Cardiac muscle cell (in vitro differentiated cells and primary cell): Measurements from ENCODE around the gene LAIR1. TPM values are rescaled to one million over a fixed set of nuclear protein-coding genes. Genes with fewer than 3 reads are reported as not detected.

ENCODE experiments used
- DNase-seq, 2 donors: peaks; one replicate each; pipeline versions ENCODE4 v3.0.0 to v3.0.0-alpha.2; 2010 to 2017; ENCODE audit warnings: low read depth in 1 of 2, low spot score in 1 of 2
- H3K27ac ChIP-seq: fragments of 200-600 bp; sonication (generic); 2 replicates; pipeline ENCODE4 v1.5.1; 2016
- H3K27me3 ChIP-seq: fragments of 200-600 bp; sonication (generic); 2 replicates; pipeline ENCODE4 v1.6.0; 2016; ENCODE audit warnings: control low read depth
- H3K36me3 ChIP-seq: fragments of 200-600 bp; sonication (generic); 2 replicates; pipeline ENCODE4 v1.5.1; 2016; ENCODE audit warnings: control low read depth
- H3K4me1 ChIP-seq: fragments of 200-600 bp; sonication (generic); 2 replicates; pipeline ENCODE4 v1.8.1; 2017; ENCODE audit warnings: low read depth, mild to moderate bottlenecking, mixed run types
- H3K4me3 ChIP-seq: fragments of 200-600 bp; sonication (generic); 2 replicates; pipeline ENCODE4 v1.5.1; 2016; ENCODE audit warnings: mild to moderate bottlenecking
- H3K9me3 ChIP-seq: fragments of 200-600 bp; sonication (generic); 2 replicates; pipeline ENCODE4 v1.5.1; 2017; ENCODE audit warnings: low read depth, mild to moderate bottlenecking, control low read depth
- polyA plus RNA-seq: library from polyadenylated mRNA; unstranded; fragments of >200 nt; fragmentation: Nextera tagmentation; extraction: Ambion mirVana; gene quantifications from 2 replicates; pipeline ENCODE4 v1.2.1, GENCODE V29; 2016
- total RNA-seq: library from RNA; depleted of rRNA; stranded (reverse); fragments of >200 nt; gene quantifications from 2 replicates; pipeline ENCODE4 v1.2.3, GENCODE V29; 2016
- TF ChIP-seq, protein P1 (sequence below): IDR thresholded peaks from 2 replicates; pipeline ENCODE4 v1.5.1; 2012; ENCODE audit warnings: low read depth, mild to moderate bottlenecking, low read length

The LAIR1 gene
- total and polyA plus RNA-seq, 2 experiments from 2014 or later: not detected

DNA sequence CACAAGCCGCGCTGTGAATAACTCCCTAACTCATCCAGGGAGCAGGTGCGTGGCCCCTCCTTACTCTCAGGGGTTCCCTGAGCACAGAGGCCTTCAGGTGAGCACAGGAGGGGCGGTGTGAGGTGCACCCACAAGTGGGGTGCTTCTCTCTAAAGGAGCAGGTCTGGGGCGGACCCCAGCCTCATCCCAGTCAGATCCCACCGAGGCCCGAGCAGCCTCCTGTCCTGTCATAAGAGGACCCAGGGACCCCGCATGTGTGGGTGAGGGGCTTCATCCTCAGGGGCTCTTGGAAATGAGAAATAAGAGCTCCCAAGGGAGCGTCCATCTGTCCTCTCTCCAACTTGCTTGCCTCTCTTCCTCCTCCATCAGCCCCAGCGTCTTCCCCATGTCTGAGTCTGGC lies 48.8 kb downstream of the LAIR1 start:
- Histone ChIP-seq H3K9me3 (no peaks in the 10 kb centered on the region), H3K36me3 (no peaks in the 10 kb centered on the region), H3K4me1 (no peaks in the 10 kb centered on the region), H3K27me3 (no peaks in the 10 kb centered on the region), H3K4me3 (no peak overlapping the region), H3K27ac (no peak overlapping the region)
- DNase-seq: no peak
- TF ChIP-seq, protein P1, sequence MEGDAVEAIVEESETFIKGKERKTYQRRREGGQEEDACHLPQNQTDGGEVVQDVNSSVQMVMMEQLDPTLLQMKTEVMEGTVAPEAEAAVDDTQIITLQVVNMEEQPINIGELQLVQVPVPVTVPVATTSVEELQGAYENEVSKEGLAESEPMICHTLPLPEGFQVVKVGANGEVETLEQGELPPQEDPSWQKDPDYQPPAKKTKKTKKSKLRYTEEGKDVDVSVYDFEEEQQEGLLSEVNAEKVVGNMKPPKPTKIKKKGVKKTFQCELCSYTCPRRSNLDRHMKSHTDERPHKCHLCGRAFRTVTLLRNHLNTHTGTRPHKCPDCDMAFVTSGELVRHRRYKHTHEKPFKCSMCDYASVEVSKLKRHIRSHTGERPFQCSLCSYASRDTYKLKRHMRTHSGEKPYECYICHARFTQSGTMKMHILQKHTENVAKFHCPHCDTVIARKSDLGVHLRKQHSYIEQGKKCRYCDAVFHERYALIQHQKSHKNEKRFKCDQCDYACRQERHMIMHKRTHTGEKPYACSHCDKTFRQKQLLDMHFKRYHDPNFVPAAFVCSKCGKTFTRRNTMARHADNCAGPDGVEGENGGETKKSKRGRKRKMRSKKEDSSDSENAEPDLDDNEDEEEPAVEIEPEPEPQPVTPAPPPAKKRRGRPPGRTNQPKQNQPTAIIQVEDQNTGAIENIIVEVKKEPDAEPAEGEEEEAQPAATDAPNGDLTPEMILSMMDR: no peak

DNA sequence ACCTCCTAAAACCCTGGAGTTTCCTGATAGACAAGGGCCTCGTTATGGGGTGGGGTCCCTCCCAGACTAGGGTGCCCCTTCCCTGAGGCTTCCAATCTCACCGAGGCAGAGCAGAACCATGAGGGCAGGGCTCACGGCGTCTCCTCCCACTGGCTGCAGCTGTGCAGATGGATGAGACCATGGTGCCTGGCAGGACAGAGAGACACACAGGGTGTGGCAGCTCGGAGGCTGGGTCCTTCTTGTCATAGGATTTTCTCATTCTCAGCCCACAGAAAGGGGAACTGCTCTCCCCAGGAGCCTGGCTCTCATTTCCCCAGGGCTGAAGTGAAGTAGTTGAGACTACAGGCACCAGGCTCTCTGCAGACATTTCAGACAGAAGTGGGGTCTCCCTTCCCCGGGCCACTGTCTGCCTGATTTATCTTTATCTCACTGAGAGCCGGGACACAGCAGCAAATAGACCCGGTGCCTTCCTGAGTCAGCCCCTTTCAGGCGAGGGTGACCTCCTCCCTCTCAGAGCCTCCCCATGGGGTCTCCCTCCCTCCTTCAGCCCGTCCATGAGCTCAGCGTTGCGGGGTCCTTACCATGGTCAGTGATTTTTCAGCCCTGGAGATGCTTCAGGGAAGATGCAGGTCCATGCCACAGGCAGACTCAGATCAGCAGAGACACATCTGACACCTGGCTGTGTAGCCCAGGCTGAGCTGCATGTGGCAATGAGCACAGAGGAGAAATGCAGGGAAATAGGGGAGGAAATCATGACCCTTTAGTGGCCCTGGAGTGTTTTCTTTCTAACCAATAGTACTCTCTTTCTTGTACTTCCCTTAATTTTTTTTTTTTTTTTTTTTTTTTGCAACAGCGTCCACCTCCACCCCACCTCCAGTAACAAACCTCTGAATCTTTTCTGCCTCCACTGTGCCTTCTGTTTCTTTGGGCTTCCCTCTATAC lies 52.0 kb downstream of the LAIR1 start, which contains the start of gene LILRA5:
Gene LILRA5 (minus strand): TSS at position 731 of the 942 bp plus-strand sequence. CDS start 147 bp downstream, at position 584.
- H3K36me3 ChIP-seq: no peaks in the 10 kb centered on the region
- no peak for DNase-seq
- H3K27ac ChIP-seq: no peak within 1 kb of the TSS
- no peaks in the 10 kb centered on the region for H3K27me3 ChIP-seq
- H3K4me1 ChIP-seq: no peaks in the 10 kb centered on the region
- H3K4me3 ChIP-seq: no peak within 1 kb of the TSS
- H3K9me3 ChIP-seq: no peaks in the 10 kb centered on the region
- TF ChIP-seq, protein P1: no peak

DNA sequence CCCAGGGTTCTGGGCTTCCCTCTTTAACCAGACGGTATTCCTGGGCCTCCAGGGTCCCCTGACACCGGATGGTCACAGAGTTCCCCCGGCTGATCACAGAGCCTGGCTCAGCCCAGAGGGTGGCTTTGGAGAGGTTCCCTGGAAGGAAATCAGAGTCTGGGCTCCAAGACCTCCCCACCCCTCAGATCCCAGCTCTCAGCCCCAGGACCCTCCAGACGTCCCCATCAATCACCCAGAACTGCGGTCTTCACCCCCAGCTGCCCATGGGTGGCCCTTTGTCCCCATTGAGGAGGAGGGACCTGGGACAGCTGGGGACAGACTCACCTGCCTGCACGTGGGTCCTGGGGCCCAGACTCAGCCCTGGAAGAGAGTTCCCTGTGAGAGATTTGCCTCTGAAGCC lies 52.7 kb downstream of the LAIR1 start:
- Histone ChIP-seq H3K36me3 (no peaks in the 10 kb centered on the region), H3K27me3 (no peaks in the 10 kb centered on the region)
- TF ChIP-seq, protein P1: no peak

GRCh38 chr19:54311486-54311885 lies 53.2 kb downstream of the LAIR1 start:
- TF ChIP-seq, protein P1: no peak
- no peaks in the 10 kb centered on the region for H3K27me3 ChIP-seq
- no peak for DNase-seq
- no peaks in the 10 kb centered on the region for H3K4me1 ChIP-seq
- no peak overlapping the region for H3K27ac ChIP-seq
- no peaks in the 10 kb centered on the region for H3K9me3 ChIP-seq
- H3K4me3 ChIP-seq: no peak overlapping the region
- H3K36me3 ChIP-seq: no peaks in the 10 kb centered on the region

More for the DNA sequence above, 52.7 kb downstream of the LAIR1 start:
- no peak for DNase-seq
- H3K9me3 ChIP-seq: no peaks in the 10 kb centered on the region
- no peak overlapping the region for H3K4me3 ChIP-seq
- no peaks in the 10 kb centered on the region for H3K4me1 ChIP-seq
- H3K27ac ChIP-seq: no peak overlapping the region

- H3K4me1 ChIP-seq: no peaks in the 10 kb centered on the region
- no peaks in the 10 kb centered on the region for H3K27me3 ChIP-seq
- H3K27ac ChIP-seq: no peak overlapping the region
- no peak overlapping the region for H3K4me3 ChIP-seq
- no peaks in the 10 kb centered on the region for H3K9me3 ChIP-seq
- TF ChIP-seq, protein P1: no peak
- no peak for DNase-seq
- no peaks in the 10 kb centered on the region for H3K36me3 ChIP-seq
These were observed 54.2 kb downstream of the LAIR1 start for GRCh38 chr19:54310543-54310942.
